GM21528 (cell line): Measurements from ENCODE around the gene MST1.

Experiments used
- ATAC-seq: cut with Tn5 transposase; IDR thresholded peaks from one replicate; pipeline ENCODE4 v1.9.1; 2021; ENCODE audit warnings: mild to moderate bottlenecking, moderate library complexity; ENCODE audit not compliant: unreplicated experiment, low FRiP score

The MST1 gene

GRCh38 chr3:49689046-49689907 is at the start of gene MST1, which contains the start of gene RNF123:
Gene MST1 (minus strand): TSS chr3:49689474. CDS start chr3:49688691, 783 bp downstream.
Gene RNF123 (plus strand): TSS chr3:49689557. CDS start chr3:49691166, 1,609 bp downstream.
- ATAC-seq, result peak; percentile 66

- ATAC-seq, result no peak
Measured at GRCh38 chr3:49738067-49738713, 48.9 kb upstream of the MST1 start.

- ATAC-seq, result no peak
Measured at GRCh38 chr3:49734752-49735151, 45.5 kb upstream of the MST1 start.

GRCh38 chr3:49733551-49733950 is 44.3 kb upstream of the MST1 start:
- ATAC-seq, result no peak

- no peak for ATAC-seq
Measured at GRCh38 chr3:49732597-49732996, 43.3 kb upstream of the MST1 start.

GRCh38 chr3:49729966-49730609 is 40.8 kb upstream of the MST1 start:
- no peak for ATAC-seq

GRCh38 chr3:49727924-49728361 is 38.7 kb upstream of the MST1 start:
- no peak for ATAC-seq

- ATAC-seq, result no peak
Measured at GRCh38 chr3:49727154-49727923, 38.1 kb upstream of the MST1 start.

- ATAC-seq, result no peak
Measured at GRCh38 chr3:49725906-49726681, 36.8 kb upstream of the MST1 start.

GRCh38 chr3:49724586-49724985 is 35.3 kb upstream of the MST1 start:
- no peak for ATAC-seq

GRCh38 chr3:49723628-49724551 is 34.6 kb upstream of the MST1 start, which contains the start of gene GMPPB:
Gene GMPPB (minus strand): TSS chr3:49723951. CDS start chr3:49723726, 225 bp downstream.
- peak; percentile 61 for ATAC-seq

- no peak for ATAC-seq
Measured at GRCh38 chr3:49723296-49723627, 34.0 kb upstream of the MST1 start.

GRCh38 chr3:49722896-49723295 is 33.6 kb upstream of the MST1 start:
- ATAC-seq, result no peak

GRCh38 chr3:49721896-49722781 is 32.9 kb upstream of the MST1 start:
- ATAC-seq, result no peak

GRCh38 chr3:49721596-49721895 is 32.3 kb upstream of the MST1 start:
- no peak for ATAC-seq

- ATAC-seq, result no peak
Measured at GRCh38 chr3:49720855-49721595, 31.8 kb upstream of the MST1 start.

- ATAC-seq, result peak; percentile 46
Measured at GRCh38 chr3:49719214-49719884, 30.1 kb upstream of the MST1 start, which contains the start of gene AMIGO3. Gene AMIGO3 (minus strand): TSS chr3:49719684. CDS start chr3:49719465, 219 bp downstream.
